ENCODE results near the gene HOXD10.

Gene HOXD10

GRCh38 chr2:176150584-176151441 lies 34.2 kb downstream of the HOXD10 start:
- no peak for TF ChIP-seq CTCF (IDR thresholded peaks at IDR 0.05; ENCODE audit: extremely low read depth, insufficient read depth, missing control alignments)
- no peak for DNase-seq (ENCODE audit: low spot score)
- in situ Hi-C loops (cut with MboI; ENCODE audit: low pct_unique_long_range_greater_than_20kb, low sequenced_read_pairs, unreplicated experiment): no loop called here

DNA sequence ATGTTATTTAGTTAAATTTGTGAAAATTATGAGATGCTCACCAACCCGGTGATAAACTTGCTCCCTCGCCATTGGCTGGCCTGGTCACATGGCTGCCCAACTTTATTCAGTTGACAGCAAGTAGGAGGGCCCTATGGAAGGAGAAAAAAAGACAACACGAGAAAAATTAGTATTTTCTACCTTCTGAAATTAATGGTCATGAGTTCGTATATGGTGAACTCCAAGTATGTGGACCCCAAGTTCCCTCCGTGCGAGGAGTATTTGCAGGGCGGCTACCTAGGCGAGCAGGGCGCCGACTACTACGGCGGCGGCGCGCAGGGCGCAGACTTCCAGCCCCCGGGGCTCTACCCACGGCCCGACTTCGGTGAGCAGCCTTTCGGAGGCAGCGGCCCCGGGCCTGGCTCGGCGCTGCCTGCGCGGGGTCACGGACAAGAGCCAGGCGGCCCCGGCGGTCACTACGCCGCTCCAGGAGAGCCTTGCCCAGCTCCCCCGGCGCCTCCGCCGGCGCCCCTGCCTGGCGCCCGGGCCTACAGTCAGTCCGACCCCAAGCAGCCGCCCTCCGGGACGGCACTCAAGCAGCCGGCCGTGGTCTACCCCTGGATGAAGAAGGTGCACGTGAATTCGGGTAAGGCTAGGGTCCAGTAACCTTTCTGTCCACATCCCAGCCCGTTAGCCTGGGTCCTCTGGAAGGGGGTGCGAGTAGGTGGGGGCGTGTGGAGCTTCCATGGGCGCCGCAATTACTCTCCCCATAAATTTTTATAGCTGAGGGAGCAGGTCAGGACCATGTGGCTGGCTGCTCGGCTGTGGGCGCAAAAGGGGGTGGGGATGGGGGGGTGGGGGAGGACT lies 35.1 kb downstream of the HOXD10 start, which contains the start of gene HOXD4:
Gene HOXD4, plus strand, starts transcription at position 109 of the 846 bp plus-strand sequence. Its CDS starts 84 bp downstream, at position 193.
- no peak for DNase-seq (ENCODE audit: low spot score)
- no peak for TF ChIP-seq CTCF (IDR thresholded peaks at IDR 0.05; ENCODE audit: extremely low read depth, insufficient read depth, missing control alignments)
- in situ Hi-C loops (cut with MboI; ENCODE audit: low pct_unique_long_range_greater_than_20kb, low sequenced_read_pairs, unreplicated experiment): no loop called here

- no peak for TF ChIP-seq CTCF (IDR thresholded peaks at IDR 0.05; ENCODE audit: extremely low read depth, insufficient read depth, missing control alignments)
- no peak for DNase-seq (ENCODE audit: low spot score)
- in situ Hi-C loops (cut with MboI; ENCODE audit: low pct_unique_long_range_greater_than_20kb, low sequenced_read_pairs, unreplicated experiment): no loop called here
Measured at GRCh38 chr2:176152350-176153181, 36.0 kb downstream of the HOXD10 start.

DNA sequence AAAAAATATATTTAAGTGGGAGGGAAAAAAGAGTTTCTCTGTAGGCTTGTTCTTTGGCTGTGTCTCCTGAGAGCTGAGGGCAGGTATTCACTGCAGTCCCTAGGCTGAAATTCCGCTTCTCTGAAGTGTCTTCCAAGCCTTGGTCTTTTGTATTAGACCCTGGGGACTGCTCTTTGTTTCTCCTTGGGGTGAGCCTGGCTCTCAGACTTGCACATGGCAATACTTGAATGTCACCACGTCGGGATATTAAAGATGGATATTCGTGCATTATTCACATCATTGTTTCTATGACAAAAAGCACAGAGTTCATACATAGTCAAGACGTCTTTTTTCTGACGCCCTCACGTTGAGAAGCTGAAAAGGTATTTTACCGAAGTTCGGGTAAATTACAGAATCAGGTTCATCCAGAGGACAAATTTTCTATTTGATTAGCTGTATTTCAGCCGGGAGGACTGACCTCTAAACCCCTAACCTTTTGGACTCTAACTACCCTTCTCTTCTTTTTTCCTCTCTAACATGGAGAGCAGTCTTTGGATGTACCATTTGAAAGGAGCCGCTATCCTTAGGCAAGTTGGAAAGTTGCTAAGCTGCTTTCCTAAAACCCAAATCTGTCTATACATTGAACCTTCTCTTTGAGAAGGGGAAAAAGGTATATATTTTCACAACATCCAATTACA lies 38.1 kb downstream of the HOXD10 start:
- in situ Hi-C loops (cut with MboI; ENCODE audit: low pct_unique_long_range_greater_than_20kb, low sequenced_read_pairs, unreplicated experiment): no loop called here
- DNase-seq (ENCODE audit: low spot score): no peak
- TF ChIP-seq CTCF (IDR thresholded peaks at IDR 0.05; ENCODE audit: extremely low read depth, insufficient read depth, missing control alignments): no peak

DNA sequence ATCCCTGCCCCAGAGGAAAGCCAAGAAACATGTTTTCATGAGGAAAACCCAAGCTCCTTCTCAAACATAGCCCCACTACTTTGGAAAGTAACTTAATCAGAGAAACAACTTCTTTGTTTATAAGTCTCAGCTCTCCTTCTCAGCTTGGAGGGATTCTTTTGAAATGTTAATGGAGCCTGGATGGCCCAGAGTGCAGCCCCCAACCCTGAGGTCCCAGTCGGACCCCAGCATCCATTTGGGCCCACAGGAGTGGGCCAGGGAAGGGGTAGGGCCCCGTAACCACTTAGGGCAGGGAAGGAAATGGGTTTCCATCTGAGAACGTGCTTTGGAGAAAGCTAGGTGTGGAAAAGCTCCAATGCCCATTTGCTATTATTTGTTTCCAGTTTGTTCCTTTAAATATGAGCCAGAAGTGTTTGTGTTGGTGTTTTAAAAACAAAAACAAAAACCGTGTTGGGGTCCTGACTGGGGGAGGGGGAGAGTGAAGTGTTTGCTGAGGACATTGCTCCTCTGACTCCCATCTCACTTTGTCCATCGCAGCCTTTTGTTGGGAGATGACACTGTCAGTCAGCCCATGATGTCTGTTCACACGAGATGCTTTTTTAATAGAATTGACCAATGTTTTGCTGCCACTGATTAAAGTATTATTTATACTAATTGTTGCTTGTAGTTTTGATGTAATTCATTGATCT lies 38.9 kb downstream of the HOXD10 start:
- no peak for DNase-seq (ENCODE audit: low spot score)
- TF ChIP-seq CTCF (IDR thresholded peaks at IDR 0.05; ENCODE audit: extremely low read depth, insufficient read depth, missing control alignments): no peak
- in situ Hi-C loops (cut with MboI; ENCODE audit: low pct_unique_long_range_greater_than_20kb, low sequenced_read_pairs, unreplicated experiment): no loop called here

Measured in GM13977 (cell line).